ENCODE measurements around the gene POU2F2.
"Not testable (repeated sequence)": the region's sequence is repeated elsewhere in the genome, so short reads cannot be mapped to it uniquely, and the experiment has no call there.

POU2F2 gene

GRCh38 chr19:42062381-42062780, 69.9 kb downstream of the POU2F2 start:
- DNase-seq (ENCODE audit: low read depth in 2 of 2): no peak

DNA sequence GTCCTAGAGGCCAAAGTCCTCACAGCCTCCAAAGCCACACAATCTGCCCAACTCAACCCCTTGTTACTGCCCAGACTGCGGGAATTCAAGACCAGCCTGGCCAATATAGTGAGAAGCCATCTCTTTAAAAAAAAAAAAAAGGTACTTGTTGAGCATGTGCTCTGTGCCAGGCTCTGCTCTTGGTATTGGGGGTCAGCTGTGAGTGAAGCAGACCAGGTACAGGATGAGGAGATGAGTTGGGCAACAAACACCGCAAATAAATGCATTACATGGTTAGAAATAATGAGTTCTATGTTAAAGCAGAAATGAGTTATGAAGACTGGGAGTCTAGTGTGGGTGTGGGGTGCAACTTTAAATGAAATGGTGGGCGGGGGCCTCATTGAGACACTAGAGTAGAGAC, 72.1 kb downstream of the POU2F2 start:
- DNase-seq (ENCODE audit: low read depth in 2 of 2): no peak

DNA sequence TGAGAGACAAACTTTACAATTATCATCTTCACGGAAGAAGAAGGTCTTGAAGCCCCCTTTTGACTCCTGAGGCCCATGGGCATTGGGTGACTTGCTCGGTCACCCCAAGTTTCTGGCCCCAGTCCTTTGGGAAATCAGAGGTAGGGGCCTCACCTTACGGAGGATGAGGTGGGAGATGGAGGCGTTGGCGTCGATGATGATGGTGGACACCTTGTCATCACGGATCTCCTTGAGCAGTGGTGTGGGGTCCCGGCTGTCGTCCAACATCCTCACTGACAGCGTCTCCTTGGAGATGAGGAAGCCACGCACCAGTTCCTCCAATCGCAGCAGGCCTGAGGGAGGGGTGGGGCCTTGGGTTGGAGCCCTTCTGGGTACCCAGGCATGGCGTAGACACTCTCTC, 73.0 kb downstream of the POU2F2 start:
- no peak for DNase-seq (ENCODE audit: low read depth in 2 of 2)

DNA sequence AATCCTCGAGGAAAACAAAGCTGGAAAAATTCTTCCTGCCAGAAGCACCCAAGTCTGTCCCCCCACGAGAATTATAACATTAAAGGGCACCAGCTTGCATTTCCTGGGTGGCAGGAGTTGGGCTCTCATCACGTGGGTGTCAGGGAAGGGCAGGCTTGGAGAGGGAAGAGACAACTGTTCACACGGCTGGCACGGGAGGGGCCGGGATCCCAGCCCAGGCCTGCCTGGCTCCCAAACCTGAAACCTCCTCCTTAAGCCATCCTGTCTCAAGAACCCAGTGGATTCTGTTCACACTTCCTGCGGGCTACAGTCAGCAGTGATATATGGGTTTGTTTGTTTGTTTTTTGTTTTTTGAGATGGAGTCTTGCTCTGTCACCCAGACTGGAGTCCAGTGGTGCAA, 74.4 kb downstream of the POU2F2 start:
- no peak for DNase-seq (ENCODE audit: low read depth in 2 of 2)

DNA sequence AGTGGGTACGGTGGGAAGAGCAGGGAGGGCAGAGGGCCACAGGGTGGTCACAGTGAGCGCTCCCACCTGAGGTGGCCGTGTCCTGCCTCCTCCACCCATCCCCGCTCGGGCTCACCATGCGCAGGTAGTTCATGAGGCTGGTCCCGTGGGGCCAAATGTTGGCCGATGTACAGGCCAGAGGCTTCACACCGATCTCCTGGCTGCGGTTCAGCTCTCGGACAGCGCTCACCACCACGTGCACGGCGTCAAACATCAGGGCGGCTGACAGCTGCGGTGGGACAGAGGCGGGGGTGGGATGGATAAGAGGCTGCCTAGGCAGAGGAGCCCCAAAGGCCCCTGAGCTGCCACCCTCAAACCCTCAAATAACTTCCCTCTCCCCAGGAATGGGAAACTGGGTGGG, 78.0 kb downstream of the POU2F2 start:
- no peak for DNase-seq (ENCODE audit: low read depth in 2 of 2)

DNA sequence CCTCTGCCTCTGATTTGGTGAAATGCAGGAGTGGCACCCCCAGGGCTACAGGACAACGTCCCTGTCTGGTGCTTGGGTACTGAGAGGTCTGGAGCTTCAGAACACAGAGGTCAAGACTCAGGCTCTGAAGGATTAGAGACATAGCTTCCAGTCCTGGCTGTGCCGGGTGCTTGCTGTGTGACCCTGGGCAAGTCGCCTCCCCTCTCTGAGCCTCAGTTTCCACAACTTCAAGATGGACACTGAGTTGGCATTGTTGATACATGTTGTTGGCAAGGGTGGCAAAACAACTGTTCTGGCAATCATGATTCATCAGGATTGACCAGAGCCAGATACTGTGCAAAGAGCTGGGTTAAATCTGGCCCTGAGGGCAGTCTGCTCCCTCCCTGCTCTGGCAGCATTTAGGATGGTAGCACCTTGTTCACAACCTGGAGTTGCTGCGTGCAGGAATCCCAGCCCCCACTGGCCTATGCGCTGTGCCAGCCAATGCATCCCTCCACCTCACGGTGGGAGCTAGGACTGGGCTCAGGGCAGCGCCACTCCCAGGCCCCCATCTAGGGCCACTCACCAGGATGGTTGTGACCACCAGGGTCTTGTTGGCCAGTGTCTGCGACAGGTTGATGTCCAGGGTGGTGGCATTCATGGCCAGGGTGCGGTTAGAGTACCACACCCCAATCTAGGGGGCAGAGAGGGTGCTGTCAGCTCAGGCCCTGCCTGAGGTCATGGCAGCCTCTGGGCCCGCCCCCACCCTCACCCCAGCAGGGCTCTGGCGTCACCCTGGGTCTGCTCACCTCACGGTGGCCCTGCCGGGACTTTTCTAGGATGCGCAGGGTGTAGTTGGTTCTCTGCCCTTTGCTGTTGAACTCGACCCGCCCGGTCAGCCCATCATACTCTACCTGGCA, 79.0 kb downstream of the POU2F2 start:
- no peak for DNase-seq (ENCODE audit: low read depth in 2 of 2)

GRCh38 chr19:42052241-42052863, 79.9 kb downstream of the POU2F2 start:
- no peak for DNase-seq (ENCODE audit: low read depth in 2 of 2)

GRCh38 chr19:42051166-42052115, 80.8 kb downstream of the POU2F2 start:
- peak in 1 of 2 donors; percentile 44 for DNase-seq (ENCODE audit: low read depth in 2 of 2)

DNA sequence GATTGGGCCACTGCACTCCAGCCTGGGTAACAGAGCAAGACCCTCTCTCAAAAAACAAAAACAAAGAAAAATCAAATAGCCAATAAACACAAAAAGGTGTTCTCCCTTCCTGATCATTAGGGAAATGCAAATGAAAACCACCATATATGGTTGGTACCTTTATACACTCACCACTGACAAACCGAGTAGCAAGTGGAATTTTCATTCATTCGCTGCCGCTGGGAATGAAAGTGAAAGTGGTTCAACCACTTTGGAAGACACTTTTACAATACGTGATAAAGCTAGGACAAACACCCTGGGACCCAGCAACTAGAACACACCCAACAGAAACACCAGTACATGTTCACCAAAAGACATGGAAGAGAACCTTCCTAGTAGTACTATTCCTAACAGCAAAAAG, 83.3 kb downstream of the POU2F2 start:
- DNase-seq (ENCODE audit: low read depth in 2 of 2): no peak

DNA sequence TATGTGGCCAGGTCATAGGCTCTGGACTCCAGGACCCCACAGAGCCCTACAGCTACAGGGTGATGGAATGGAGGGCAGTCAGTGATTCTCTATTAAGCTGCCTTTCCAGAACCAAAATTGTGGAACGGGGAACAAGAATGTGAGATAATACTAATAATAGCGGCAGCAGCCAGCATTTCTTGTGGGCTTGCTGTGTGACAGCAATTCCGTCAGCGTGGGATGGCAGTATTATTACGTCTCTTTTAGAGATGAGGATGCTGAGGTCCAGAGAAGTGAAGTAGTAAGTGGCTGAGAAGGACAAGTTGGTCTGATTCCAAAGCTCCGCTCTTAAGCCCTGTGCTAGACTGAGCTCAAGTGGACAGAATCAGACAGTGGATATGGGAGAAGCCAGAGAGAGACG, 86.7 kb downstream of the POU2F2 start:
- no peak for DNase-seq (ENCODE audit: low read depth in 2 of 2)

- DNase-seq (ENCODE audit: low read depth in 2 of 2): no peak
Observed at GRCh38 chr19:42042455-42043170, 89.6 kb downstream of the POU2F2 start.

GRCh38 chr19:42040491-42040890, 91.8 kb downstream of the POU2F2 start:
- DNase-seq (ENCODE audit: low read depth in 2 of 2): not testable (repeated sequence)

- no peak for DNase-seq (ENCODE audit: low read depth in 2 of 2)
Observed at GRCh38 chr19:42040031-42040430, 92.2 kb downstream of the POU2F2 start.

- no peak for DNase-seq (ENCODE audit: low read depth in 2 of 2)
Observed at GRCh38 chr19:42038666-42039065, 93.6 kb downstream of the POU2F2 start.

GRCh38 chr19:42037649-42038048, 94.6 kb downstream of the POU2F2 start:
- no peak for DNase-seq (ENCODE audit: low read depth in 2 of 2)
